HepG2 (cell line): ENCODE measurements around the gene RBM12. TPM values are rescaled to one million over a fixed set of nuclear protein-coding genes. Genes with fewer than 3 reads are reported as not detected.
A peak's percentile ranks its signal among the peaks of the same experiment; 100 is the strongest.

ENCODE experiments used
- EP300 ChIP-seq, 3 experiments: sonication (generic) in 1 of 3; formaldehyde crosslinking in 1 of 3; IDR thresholded peaks; 2 replicates each; pipeline versions ENCODE4 v1.5.1 to v1.6.1; 2011 to 2020; ENCODE audit warnings: low read depth in 2 of 3, low read length in 2 of 3, borderline replicate concordance in 1 of 3, improper control_type of control experiment in 1 of 3, mild to moderate bottlenecking in 1 of 3, missing genetic modification reagents in 1 of 3, moderate library complexity in 1 of 3
- FOXA3 ChIP-seq: IDR thresholded peaks from 2 replicates; pipeline ENCODE4 v1.6.1; 2016; ENCODE audit warnings: missing genetic modification reagents, missing compliant biosample characterization
- FOXP1 ChIP-seq, 2 experiments: fragments of 450-650 bp in 1 of 2; IDR thresholded peaks; 2 replicates each; pipeline ENCODE4 v1.6.1; 2017 to 2018; ENCODE audit warnings: antibody characterized with exemption in 1 of 2
- GLI4 ChIP-seq: sonication (generic); formaldehyde crosslinking; IDR thresholded peaks from 2 replicates; pipeline ENCODE4 v1.5.1; 2020; ENCODE audit warnings: missing genetic modification reagents, mild to moderate bottlenecking, moderate library complexity, borderline replicate concordance
- NFYB ChIP-seq: sonication (generic); formaldehyde crosslinking; IDR thresholded peaks from 2 replicates; pipeline ENCODE4 v1.4.0; 2020; ENCODE audit warnings: missing genetic modification reagents
- RERE ChIP-seq: IDR thresholded peaks from 2 replicates; pipeline ENCODE4 v1.6.1; 2016; ENCODE audit warnings: low read depth, missing genetic modification reagents, missing compliant biosample characterization
- ZBTB39 ChIP-seq: sonication (generic); formaldehyde crosslinking; IDR thresholded peaks from 2 replicates; pipeline ENCODE4 v1.5.0; 2020; ENCODE audit warnings: missing genetic modification reagents
- ZNF263 ChIP-seq: sonication (generic); formaldehyde crosslinking; IDR thresholded peaks from 2 replicates; pipeline ENCODE4 v1.4.0; 2020; ENCODE audit warnings: missing genetic modification reagents
- ZNF547 ChIP-seq: sonication (generic); formaldehyde crosslinking; IDR thresholded peaks from 2 replicates; pipeline ENCODE4 v1.5.1; 2020; ENCODE audit warnings: mild to moderate bottlenecking, missing genetic modification reagents
- ZNF607 ChIP-seq: sonication (generic); formaldehyde crosslinking; IDR thresholded peaks from 2 replicates; pipeline ENCODE4 v1.5.1; 2020; ENCODE audit warnings: missing genetic modification reagents, mild to moderate bottlenecking, borderline replicate concordance
- ZNF766 ChIP-seq: sonication (generic); formaldehyde crosslinking; IDR thresholded peaks from 2 replicates; pipeline ENCODE4 v1.5.0; 2020; ENCODE audit warnings: missing genetic modification reagents, borderline replicate concordance
- polyA plus RNA-seq, 8 experiments: library from polyadenylated mRNA; depleted of rRNA in 3 of 8; stranded (reverse) in 7 of 8; unstranded in 1 of 8; fragments of >200 nt; fragmentation: Illumina TruSeq in 4 of 8; extraction: Trizol in 4 of 8; gene quantifications; 2 replicates each; pipeline versions ENCODE4 v1.2.1 to v1.2.3, GENCODE V29; 2011 to 2016; ENCODE audit warnings: low read depth in 4 of 8, missing spikeins in 1 of 8, mixed read lengths in 1 of 8; ENCODE audit not compliant: insufficient read depth in 1 of 8
- total RNA-seq, 5 experiments: library from RNA; depleted of rRNA; stranded (reverse); fragments of >200 nt; fragmentation: Illumina TruSeq; extraction: Trizol; gene quantifications; 2 replicates each; pipeline ENCODE4 v1.2.3, GENCODE V29; 2016; ENCODE audit warnings: low read depth in 1 of 5

Gene RBM12
- total and polyA plus RNA-seq, 2 of the 13 experiments (the other 11 are each of a cell fraction or from before 2014, with no cell fraction given), result 97.9 to 104 TPM

- TF ChIP-seq FOXP1 (IDR thresholded peaks at IDR 0.05) (no peak), FOXP1 (CRISPR knock-in tag; IDR thresholded peaks at IDR 0.05) (peak; percentile 31; the same call in 1 of the 2 replicates), ZNF607 (peak; percentile 58; the same call in 1 of the 2 replicates), ZBTB39 (CRISPR knock-in tag) (no peak), ZNF766 (no peak), NFYB (CRISPR knock-in tag) (no peak), EP300 (IDR thresholded peaks at IDR 0.05; ENCODE audit: low read depth in 2 of 2, low read length in 2 of 2) (no peak), EP300 (CRISPR knock-in tag; IDR thresholded peaks at IDR 0.05; ENCODE audit: borderline replicate concordance) (no peak), RERE (CRISPR knock-in tag) (no peak), FOXA3 (CRISPR knock-in tag) (peak; percentile 54), ZNF263 (CRISPR knock-in tag) (peak; percentile 89), ZNF547 (CRISPR knock-in tag) (no peak), GLI4 (no peak)
Measured at GRCh38 chr20:35625584-35626385, 38.9 kb downstream of the RBM12 start (continued).
